ENCODE measurements around the gene FMN2. TPM values are rescaled to one million over a fixed set of nuclear protein-coding genes. Genes with fewer than 3 reads are reported as not detected.

The FMN2 gene
- total RNA-seq, 1 donor from 2014 or later = 0.52 TPM

- no peak for TF ChIP-seq CTCF (IDR thresholded peaks at IDR 0.05)
- Histone ChIP-seq H3K27ac (no peak overlapping the region), H3K4me3 (no peak overlapping the region), H3K4me1 (no peaks in the 10 kb centered on the region), H3K27me3 (no peaks in the 10 kb centered on the region), H3K9me3 (no peaks in the 10 kb centered on the region), H3K36me3 (no peaks in the 10 kb centered on the region)
- no peak for ATAC-seq
- no peak for DNase-seq
- intact Hi-C loops (cut with DNase I) = no loop called here
These were observed 143.0 kb downstream of the FMN2 start for GRCh38 chr1:240234485-240235210.

GRCh38 chr1:240235521-240236288 lies 144.0 kb downstream of the FMN2 start:
- H3K9me3 ChIP-seq = no peaks in the 10 kb centered on the region
- H3K4me3 ChIP-seq = no peak overlapping the region
- no peak for DNase-seq
- no peak for TF ChIP-seq CTCF (IDR thresholded peaks at IDR 0.05)
- no peaks in the 10 kb centered on the region for H3K4me1 ChIP-seq
- H3K36me3 ChIP-seq = no peaks in the 10 kb centered on the region
- intact Hi-C loops (cut with DNase I) = no loop called here
- no peaks in the 10 kb centered on the region for H3K27me3 ChIP-seq
- no peak overlapping the region for H3K27ac ChIP-seq
- ATAC-seq = no peak

DNA sequence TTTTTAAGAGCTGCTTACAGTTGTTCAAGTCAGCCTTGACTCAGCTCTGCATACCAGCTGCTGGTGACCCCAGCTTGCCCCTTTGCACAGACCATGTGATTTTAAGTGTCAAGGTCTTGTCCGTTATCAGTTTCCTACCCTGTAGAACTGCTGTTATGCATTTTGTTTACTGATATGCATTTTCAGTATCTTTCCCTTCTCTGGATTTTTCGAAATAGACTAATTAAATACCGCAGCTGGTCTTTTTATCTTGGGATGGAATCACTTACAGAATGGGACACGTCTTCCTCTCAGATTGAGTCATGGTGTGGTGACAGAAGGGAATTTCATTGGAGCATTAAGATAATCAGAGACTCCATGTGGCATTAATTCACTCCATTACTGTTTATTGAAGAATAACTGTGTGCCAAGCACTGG lies 145.6 kb downstream of the FMN2 start:
- no peaks in the 10 kb centered on the region for H3K27me3 ChIP-seq
- ATAC-seq (no peak), DNase-seq (no peak)
- intact Hi-C loops (cut with DNase I) = no loop called here
- H3K36me3 ChIP-seq = no peaks in the 10 kb centered on the region
- H3K9me3 ChIP-seq = no peaks in the 10 kb centered on the region
- no peak for TF ChIP-seq CTCF (IDR thresholded peaks at IDR 0.05)
- no peaks in the 10 kb centered on the region for H3K4me1 ChIP-seq
- H3K27ac ChIP-seq = no peak overlapping the region
- no peak overlapping the region for H3K4me3 ChIP-seq

- H3K36me3 ChIP-seq = no peaks in the 10 kb centered on the region
- no peak for ATAC-seq
- H3K27me3 ChIP-seq = no peaks in the 10 kb centered on the region
- no peak for DNase-seq
- H3K4me3 ChIP-seq = no peak overlapping the region
- H3K4me1 ChIP-seq = no peaks in the 10 kb centered on the region
- no peaks in the 10 kb centered on the region for H3K9me3 ChIP-seq
- H3K27ac ChIP-seq = no peak overlapping the region
- intact Hi-C loops (cut with DNase I) = no loop called here
- TF ChIP-seq CTCF (IDR thresholded peaks at IDR 0.05) = no peak
These were observed 147.6 kb downstream of the FMN2 start for GRCh38 chr1:240239309-240239708.

GRCh38 chr1:240241278-240241677 lies 149.6 kb downstream of the FMN2 start:
- Histone ChIP-seq H3K9me3 (no peaks in the 10 kb centered on the region), H3K36me3 (no peaks in the 10 kb centered on the region), H3K27ac (no peak overlapping the region), H3K4me3 (no peak overlapping the region), H3K4me1 (no peaks in the 10 kb centered on the region), H3K27me3 (no peaks in the 10 kb centered on the region)
- intact Hi-C loops (cut with DNase I) = no loop called here
- ATAC-seq = no peak
- no peak for DNase-seq
- no peak for TF ChIP-seq CTCF (IDR thresholded peaks at IDR 0.05)
